GM19328 (cell line): Measurements from ENCODE around the gene PIP5KL1.

Source experiments
- ATAC-seq: cut with Tn5 transposase; IDR thresholded peaks from one replicate; pipeline ENCODE4 v1.9.1; 2021; ENCODE audit warnings: mild to moderate bottlenecking, moderate library complexity; ENCODE audit not compliant: unreplicated experiment

The PIP5KL1 gene

GRCh38 chr9:127875306-127875966, 55.1 kb downstream of the PIP5KL1 start:
- no peak for ATAC-seq

GRCh38 chr9:127874301-127875221, 56.0 kb downstream of the PIP5KL1 start:
- ATAC-seq: no peak

DNA sequence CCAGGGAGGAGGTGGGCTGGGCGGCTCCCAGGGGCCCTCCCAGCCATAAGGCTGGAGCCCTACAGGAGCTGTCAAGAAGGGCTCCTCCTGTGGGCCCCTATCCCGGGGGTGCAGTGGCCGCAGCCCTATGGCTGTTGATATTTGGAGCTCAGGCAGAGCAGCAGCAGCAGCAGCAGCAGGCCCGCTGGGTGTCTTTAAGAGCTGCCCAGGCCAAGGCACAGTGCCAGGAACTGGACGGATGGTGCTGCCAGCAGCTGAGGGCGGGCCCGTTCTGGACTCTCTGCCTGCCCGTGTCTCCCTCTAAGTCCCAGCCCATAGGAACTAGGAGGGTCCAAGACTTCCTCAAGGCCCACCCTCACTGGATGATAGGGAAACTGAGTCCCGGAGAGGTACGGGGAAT, 56.7 kb downstream of the PIP5KL1 start:
- ATAC-seq: no peak

DNA sequence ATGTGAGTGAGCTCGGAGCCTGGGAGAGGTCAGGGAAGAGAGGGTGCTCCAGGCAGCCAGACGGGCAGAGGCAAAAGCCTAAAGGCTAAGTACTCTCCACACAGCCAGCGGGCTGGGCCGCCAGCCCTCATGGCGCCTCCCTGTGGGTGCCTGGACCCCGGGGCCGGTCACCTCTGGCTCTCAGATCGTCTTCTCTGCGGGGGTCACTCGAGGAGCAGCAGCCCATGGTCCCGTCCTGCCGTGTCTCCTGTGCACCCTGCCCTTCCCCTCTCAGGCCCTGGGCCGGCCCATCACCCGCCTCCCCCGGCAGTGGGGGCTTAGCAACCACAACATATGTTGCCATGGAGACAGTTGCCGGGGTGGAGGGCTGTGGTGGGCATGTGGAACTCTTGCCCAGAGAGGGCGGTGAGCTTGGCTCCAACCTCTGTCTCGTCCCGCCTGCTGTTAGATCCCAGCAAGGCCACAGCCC, 57.3 kb downstream of the PIP5KL1 start:
- no peak for ATAC-seq

DNA sequence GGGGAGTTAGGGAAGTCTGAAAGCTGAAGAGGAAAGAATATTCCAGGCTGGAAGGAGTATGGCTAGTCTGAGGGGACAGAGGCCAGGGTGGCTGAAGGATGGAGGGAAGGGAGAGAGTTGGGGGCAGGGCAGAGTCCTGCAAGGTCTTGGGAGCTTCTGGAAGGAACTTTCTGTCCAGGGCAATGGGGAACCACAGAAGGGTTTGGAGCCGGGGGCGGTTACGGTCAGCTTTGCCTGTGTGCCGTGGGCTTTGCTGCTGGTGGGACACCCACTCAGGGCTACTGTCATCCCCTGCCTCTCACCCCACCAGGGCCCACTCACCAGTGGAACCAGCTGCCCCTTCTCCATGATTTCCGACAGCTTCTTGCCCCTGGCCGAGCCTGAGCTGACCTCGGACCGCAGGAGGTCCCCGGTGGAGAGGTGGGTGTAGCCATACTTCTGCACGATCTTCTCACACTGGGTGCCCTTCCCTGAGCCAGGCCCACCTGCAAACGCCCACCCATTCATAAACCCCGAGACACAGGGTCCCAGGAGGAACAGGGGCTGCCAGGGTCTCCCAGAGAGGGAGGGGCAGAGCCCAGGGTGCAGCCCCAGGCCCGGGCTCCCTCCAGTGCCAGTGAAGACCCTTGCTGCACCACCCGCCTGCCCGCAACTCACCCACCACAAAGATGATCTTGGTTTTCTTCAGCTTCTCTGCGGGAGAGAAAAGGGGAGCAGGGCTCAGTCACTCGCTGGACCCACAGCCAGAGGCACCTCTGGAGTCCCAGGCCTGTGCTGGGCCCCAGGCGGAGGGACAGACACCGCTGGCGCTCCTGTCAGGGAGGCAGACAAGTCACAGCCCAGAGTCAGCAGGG, 58.0 kb downstream of the PIP5KL1 start:
- ATAC-seq: no peak

DNA sequence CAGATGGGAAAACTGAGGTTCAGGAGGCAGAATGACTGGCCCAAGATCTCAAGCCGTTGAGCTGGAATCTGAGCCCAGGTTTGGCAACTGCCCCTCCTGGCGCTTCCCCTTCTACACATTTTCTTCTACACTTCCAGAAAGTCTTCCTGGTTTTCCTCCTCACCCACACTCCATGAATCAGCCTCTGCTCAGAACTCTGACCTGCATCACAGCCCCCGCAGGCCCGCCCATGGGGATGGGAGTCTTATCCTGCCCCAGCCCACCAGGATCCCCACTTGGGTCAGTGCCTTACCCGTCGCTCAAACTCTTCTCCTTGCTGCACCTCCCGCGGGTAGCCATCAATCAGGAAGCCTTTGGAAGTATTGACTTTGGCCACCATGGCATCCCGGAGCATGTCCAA, 59.0 kb downstream of the PIP5KL1 start:
- ATAC-seq: no peak

- no peak for ATAC-seq
Measured at GRCh38 chr9:127870887-127871286, 59.7 kb downstream of the PIP5KL1 start.
